Upper lobe of left lung (tissue), 4 donors: ENCODE results near the gene DCLK1.

Source experiments
- CTCF ChIP-seq, 6 experiments: fragments of 450-650 bp in 4 of 6; fragments of 200-600 bp in 2 of 6; sonication (generic) in 2 of 6; IDR thresholded peaks; one replicate each; pipeline ENCODE4 v1.5.1; 2016 to 2019; ENCODE audit warnings: antibody characterized with exemption in 6 of 6
- POLR2A ChIP-seq, 4 donors: fragments of 450-650 bp; IDR thresholded peaks; one replicate each; pipeline ENCODE4 v1.5.1; 2016 to 2017; ENCODE audit warnings: antibody characterized with exemption in 4 of 4, mild to moderate bottlenecking in 2 of 4
- POLR2AphosphoS5 ChIP-seq, 2 donors: sonication (generic); formaldehyde crosslinking; IDR thresholded peaks; one replicate each; pipeline ENCODE4 v1.5.1; 2017; ENCODE audit warnings: antibody characterized with exemption in 2 of 2

DNA sequence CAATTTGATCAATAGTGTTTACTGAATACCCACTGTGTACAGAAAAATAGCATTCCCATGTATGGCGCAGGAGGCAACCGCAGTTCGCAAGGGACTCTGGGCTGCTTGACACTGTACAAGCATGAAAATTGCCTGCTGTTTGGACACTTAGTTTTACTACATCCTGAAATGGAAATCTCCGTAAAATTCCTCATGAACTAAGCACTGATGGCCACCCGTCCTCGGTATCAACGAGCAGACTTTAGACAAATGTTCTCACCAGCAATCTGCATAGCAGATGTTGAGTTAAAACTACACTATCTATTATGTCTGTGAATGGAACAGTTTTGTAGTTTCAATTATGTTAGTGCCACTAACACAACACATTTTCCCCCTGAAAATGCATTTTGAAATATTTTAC, 294.7 kb downstream of the DCLK1 start:
- no peak for TF ChIP-seq CTCF (IDR thresholded peaks at IDR 0.05)
- no peak for TF ChIP-seq POLR2A (IDR thresholded peaks at IDR 0.05)
- TF ChIP-seq POLR2AphosphoS5 (IDR thresholded peaks at IDR 0.05) = no peak
